ENCODE measurements around the gene LIPC.

LIPC gene

DNA sequence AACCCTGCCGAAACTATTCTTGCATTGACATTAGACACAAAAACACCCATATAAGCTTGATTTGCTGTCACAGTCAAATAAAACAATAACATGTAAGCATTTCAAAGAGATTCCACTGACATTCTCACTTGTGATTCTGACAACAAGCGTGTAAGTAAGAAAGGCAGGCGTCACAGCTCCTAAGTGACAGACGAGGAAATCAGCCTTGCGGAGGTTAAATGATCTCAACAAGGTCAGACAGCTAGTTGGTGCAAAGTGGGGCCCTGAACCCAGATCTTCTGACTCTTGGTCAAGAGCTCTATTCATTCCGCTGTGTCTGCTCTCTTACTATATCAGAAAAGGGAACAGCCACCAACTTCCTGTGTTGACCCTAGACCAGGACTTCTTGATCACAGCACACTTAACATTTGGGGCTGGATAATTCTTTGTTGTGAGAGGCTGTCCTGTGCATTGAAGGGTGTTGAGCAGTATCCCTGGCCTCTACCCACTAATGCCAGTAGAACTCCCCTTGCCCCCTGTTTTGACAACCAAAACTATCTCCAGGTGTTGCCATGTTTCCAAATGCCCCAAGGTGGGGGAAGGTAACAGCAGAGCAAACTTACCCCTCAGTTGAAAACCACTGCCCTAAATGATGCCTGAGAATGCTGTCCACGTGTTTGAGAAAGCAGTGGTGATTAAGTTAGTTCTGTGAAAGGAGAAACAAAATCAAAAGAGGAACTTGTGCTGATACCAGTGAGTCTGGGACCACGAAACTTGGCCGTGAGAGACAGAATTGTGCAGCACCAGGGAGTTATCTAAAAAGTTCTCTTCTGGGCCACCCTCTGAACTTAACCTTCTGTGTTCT lies 86.1 kb downstream of the LIPC start:
- no peak for DNase-seq (ENCODE audit: low spot score)

DNA sequence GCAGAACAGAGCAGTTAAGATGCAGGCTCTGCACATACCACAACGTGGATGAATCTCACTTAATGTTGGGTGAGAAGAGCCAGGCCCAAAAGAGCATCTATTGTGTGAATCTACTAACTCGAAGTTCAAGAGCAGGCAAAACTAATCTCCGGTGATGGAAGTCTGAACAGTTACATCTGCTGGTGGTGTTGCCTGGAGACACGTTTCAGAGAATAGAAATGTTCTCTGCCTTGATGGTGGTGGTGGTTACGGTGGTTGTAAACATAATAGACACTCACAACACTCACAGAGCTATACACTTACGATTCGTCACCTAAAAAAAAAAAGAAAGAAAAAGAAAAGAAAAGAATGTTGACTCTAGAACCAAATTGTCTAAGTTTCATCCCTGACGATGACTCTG lies 86.8 kb downstream of the LIPC start:
- peak; percentile 24 for DNase-seq (ENCODE audit: low spot score)

DNA sequence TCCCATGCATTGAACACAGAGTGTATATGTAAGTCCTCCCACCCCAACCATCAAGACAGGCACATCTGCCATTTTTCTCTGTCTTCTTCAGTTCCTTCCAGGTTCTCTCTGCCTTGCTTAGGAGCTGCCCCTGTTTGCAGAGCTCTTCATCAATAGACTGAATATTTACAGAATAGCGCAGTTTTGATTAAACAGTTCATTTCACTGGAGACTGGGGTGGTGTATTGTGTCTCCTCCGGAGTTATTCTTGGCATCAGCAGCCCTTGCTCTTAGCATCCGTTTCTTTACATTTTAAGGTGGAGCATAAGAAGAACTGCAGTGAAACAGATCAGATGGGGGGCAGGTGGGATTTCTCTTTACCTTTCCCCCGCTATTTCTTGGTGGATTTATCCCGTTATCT lies 87.7 kb downstream of the LIPC start:
- DNase-seq (ENCODE audit: low spot score): no peak

DNA sequence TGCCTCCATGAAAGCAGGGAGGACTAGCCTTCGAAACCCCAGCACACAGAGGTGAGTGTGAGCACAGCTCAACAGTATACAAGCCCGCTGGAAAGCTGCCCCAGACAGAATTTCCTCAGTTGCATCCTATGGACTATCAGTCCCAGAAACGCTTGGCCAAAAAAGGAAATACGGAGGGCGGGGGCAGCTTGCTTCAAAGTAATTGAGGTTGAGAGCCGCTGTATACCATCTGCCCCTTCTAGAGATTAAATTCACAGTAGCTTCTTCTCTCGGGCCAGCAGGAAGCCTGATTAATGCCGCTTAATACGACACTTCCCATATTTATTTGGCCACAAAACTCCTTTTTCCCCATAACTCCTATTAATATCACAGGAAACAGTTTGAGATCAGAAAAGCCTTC lies 88.7 kb downstream of the LIPC start:
- no peak for DNase-seq (ENCODE audit: low spot score)

DNA sequence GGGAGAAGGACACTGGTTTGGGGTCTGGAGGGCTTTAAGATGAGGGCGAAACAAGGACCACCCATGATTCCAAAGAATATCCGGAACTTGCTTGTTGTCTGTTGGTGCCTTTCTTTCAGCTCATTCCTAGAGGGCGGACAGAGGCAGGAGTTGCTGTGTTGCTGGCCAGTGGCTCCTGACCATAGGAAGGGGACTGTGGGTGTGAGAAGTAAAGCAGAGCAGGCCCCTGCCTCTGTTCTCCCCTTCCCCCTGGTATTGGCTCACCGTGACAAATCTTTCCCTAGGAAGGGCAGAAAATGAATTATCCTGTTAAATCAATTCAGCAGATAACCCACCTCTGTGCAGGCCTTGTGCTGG lies 89.1 kb downstream of the LIPC start:
- DNase-seq (ENCODE audit: low spot score): peak; percentile 57

DNA sequence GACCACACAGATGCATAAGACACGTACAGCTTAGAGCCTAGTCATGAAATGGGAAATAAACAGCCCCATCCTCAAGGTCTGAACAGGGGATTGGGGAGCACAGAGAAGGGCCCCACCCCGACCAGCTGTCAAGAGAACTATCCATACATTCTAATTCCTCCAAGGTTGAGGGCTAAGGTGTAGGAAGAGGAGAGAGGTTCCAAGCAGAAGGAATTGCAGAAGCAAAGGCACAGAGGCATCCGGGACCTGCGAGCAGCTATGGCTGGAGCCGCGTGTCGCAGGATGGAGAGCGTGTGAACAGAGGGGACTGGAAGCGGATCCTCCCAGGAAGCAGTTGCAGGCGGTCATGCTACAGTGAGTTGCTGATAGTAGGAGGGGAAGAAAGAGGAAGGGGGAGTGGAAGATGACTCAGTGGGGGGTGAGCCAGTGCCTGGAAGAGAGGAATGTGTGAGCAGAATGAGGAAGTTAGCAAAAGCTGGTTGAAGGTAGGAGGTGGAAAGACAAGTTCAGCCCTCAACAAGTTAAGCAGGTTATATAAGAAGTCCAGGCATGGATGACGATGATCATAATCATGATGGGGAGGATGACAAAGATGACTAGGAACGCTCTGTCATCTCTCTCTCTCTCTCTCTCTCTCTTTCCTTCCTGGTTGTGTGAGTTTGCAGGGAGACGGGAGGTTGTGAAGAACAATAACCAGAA lies 89.7 kb downstream of the LIPC start:
- peak; percentile 65 for DNase-seq (ENCODE audit: low spot score)

DNA sequence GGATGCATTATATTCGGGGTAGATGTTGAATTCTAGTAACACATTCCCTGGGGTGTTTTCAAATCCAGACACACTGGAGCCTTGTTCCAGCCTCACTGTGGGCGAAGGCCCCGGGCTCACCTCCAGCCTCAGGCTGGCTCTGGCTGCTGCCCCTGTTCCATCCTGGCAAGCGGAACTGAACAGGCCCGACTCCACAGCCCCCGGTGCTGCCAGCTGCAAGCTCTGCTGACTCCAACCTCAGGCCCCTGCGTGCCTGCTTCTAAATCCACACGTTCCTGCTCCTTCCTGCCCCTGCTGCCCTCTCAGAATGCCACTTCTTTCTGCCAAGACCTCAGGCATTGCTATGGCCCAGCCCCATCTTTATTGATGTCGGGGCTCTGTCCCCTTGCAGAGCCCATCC lies 90.6 kb downstream of the LIPC start:
- no peak for DNase-seq (ENCODE audit: low spot score)

DNA sequence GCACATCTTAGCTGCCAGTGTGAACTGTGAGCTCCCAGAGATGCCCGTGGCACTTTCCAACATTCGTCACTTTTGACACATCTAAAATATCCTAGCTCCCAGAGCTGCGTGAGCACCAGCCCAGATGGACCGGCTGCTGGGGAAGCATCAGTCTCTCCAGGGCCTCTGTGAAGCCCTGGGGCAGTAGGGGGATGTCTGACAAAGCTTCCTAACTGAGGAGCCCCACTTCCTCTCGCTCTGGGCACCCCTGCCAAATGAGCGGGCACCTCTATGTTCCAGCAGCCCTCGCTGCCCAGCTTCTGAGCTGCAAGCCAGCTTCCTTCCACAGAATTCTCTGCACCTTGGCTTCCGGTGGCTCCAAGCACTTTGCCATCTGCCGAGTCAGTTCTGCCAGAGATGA lies 91.1 kb downstream of the LIPC start:
- no peak for DNase-seq (ENCODE audit: low spot score)

DNA sequence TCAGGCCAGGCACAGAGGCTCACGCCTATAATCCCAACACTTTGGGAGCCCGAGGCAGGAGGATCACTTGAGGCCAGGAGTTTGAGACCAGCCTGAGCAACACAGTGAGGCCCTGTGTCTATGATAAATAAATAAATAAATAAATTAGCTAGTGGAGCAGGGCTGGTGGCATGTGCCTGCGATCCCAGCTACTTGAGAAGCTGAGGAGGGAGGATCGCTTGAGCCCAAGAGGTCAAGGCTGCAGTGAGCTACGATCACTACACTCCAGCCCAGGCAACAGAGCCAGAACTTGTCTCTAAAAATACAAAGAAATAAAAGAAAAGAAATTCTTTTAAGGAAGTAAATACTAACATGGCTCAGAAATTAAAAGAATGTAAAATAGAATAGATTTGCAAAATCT lies 91.8 kb downstream of the LIPC start:
- DNase-seq (ENCODE audit: low spot score): no peak

DNA sequence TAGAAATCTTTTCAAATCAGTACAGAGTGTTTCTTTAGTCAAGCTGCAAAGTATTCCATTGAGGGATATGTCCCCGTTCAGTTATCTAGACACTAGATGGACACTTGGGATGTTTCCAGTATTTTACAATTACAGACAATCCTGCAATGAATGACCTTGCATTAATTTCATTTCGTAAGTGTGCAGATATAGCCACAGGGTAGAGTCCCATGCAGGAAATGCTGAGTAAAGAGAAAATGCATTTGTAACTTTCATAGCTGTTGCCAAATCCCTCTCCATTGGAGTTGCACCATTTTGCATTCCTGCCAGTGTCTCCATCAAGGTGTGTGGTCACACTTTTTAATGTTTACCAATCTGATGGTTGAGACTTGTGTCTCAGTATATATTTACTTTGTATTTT lies 92.5 kb downstream of the LIPC start:
- no peak for DNase-seq (ENCODE audit: low spot score)

DNA sequence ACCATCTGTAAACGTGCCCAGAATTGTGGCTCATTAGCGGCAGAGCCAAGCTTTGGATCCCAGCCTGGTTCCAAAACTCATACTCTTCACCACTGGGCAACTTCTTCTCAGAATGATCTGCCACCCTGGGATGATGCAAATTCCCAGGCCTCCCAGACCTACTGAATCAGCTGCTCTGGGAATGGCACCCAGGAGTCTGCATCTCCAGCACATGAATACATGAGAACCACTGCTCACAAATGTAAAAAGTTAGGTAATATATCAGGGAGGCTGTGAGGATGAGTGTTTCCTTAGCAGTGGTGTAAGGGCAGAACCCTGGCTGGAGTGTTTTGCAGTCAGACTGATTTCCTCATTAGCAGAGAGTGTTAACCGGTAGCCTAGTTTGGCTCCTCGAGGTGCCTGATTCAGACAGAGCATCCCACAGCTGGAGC lies 94.2 kb downstream of the LIPC start:
- DNase-seq (ENCODE audit: low spot score): no peak

DNA sequence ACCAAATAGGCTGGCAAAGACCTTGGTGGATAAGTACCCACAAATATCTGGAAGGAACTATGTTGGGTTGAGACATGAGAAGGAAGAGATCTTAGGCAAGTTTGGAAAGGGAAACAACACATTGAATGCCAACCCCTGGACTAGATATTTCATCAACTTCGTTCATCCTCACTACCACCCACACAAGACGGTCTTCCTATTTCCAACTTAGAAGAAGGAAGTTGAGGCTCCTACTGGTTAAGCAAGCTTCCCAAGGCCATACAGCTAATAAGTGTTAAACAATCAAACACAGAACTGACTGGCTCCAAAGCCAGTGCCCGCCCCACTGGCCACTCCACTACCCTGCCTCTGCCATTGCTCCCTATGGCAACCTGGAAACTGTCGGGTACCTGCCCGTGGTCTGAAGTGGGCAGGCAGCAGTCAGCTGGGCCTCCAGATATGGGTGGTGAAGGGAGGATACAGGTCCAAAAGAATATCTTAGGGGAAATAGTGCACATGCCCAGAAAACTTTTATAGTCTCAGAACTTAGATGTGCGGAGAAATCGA lies 94.9 kb downstream of the LIPC start:
- DNase-seq (ENCODE audit: low spot score): no peak

DNA sequence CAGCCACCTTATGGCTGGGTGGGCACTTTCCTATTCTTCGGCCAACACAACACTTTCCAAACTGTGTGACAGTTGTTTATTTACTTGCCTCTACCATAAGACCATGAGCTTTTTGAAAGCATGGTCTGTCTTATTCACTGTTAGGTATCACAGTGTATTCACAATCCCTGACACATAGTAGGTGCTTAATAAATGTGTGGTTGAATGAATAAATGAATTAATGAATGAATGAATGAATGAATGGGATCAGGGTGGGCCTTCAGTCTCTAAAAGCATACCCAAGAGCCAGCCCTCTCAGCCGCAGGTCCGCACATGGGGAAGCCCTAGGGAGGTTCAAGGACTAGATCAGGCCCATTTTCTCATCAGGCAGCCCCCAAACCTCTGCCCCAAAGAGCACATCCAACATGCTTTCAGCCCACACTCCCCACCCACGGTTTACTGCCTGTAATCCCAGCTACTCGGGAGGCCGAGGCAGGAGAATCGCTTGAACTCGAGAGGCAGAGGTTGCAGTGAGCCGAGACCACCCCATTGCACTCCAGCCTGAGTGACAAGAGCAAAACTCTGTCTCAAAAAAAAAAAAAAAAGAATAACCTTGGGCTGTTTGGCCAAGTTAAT lies 95.9 kb downstream of the LIPC start:
- no peak for DNase-seq (ENCODE audit: low spot score)

DNA sequence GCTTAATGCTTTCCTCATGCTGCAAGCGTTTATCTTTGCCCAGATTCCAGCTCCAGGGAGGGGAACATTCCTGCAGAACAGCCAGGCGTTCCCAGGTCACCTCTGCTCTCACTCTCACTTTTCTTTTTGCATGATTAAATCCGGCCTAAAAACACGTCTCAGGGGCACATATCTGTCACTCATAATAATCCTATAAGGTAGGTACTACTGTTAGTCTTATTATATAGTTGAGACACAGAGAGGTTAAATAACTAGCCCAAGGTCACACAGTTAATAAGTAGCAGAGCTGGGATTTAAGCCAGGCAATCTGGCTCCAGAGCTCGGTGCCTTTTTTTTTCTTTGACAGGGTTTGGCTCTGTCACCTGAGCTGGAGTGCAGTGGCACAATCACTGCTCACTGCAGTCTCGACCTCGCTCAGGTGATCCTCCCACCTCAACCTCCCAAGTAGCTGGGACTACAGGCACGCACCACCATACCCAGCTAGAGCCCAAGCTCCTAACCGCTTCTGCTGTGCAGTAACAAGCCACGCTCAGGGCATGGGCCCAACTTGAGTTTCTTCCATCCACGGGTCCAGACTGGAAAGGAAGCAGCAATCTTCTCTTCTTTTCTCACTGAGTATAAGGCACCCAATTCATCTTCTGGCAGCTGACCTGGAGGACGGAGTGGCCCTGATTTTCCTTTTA lies 96.5 kb downstream of the LIPC start:
- no peak for DNase-seq (ENCODE audit: low spot score)

DNA sequence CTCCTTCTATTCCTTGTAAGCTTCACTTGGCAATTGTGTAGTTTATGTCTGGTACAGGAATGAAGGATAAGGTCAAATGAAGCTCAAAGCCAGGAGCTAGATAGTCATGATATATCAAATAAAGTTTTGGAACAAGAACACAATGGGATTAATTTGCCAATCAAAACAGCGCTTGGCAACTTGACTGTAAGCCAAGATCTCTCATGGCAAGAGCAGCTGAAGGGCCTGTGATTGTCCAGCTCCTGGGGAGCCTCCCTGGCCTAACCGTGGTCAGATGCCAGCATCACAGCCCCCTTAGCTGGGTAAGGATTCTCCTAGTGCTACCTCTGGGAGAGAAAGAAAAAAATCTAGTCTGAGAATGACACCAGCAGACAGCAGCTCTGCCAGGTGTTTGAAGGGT lies 97.2 kb downstream of the LIPC start:
- no peak for DNase-seq (ENCODE audit: low spot score)

DNA sequence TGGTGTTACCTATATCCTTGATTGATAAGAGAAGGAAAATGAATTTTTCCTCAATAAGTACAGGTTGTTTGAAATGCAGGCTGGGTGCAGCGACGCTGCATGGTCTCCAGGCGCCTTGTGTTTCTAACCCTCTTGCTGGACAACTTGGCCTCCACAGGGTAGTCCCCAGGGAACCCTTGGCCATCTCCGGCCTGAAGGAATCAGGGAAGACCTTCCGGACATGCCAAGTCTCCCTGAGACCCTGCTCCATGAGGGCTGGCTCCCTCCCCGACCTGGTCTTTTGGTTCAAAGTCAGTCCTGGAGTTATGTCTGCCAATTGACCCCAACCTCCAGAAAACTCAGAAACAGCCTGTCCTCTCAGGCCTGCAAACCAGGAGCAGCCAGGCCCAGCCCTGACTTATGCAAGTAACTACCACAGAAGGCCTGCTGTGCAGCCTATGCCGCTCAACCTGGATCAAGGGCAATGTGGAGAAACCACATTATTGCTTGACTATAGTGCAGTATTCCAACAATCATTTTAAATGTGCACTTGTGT lies 98.3 kb downstream of the LIPC start:
- no peak for DNase-seq (ENCODE audit: low spot score)

DNA sequence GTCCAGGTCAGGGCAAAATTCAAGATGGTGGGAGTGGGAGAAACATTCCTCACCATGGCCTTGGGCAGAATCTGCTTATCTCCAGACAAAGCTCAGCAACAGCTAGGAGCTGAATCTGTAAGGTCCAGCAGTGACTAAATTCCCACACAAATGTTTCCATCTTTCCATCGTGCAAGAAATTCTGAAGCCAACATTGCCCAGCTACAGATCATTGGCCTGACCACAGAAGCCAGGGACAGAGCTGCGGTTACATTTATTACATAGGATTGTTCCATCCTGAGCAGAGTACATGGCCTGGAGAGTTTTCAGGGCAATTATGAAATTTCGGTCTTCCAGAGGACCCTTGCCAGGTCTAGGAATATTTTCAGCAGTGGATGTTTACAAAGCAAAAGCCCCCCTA lies 100.3 kb downstream of the LIPC start:
- no peak for DNase-seq (ENCODE audit: low spot score)

DNA sequence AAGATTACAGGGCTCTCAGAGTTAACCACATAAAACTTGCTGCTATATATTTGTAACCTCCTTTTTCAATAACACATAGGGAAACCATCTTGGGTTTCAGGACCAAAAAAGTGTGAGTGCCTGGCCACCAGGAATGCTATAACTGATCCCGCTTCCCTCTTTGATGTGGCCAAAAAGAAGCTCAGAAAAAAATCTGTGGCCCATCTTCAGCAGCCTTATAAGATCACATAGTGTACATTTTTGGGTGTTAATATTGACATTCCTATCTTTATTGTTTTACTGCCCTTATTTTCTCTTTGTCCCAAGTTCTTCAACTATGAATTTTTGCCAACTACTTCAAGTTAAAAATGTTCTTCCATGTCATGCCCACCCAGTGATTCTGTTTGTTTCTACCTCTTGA lies 102.8 kb downstream of the LIPC start:
- no peak for DNase-seq (ENCODE audit: low spot score)

DNA sequence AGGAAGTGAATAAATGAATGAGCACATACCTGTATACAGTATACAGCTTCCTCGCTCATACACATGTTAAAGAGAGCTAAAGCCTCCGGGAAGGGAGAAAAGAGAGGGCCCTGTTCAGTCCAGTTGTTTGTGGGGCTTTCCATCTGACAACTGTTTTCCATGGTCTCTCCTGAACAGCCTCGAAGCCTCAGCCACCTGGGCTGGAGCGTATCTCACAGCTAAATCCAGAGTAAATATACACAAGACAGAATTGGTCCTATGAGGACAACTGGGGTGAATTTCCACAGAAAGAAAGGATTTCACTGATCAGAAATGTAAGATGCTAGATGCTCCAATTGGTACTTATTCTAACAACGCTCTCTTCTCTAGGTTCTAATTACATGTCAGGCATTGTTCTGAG lies 103.5 kb downstream of the LIPC start:
- DNase-seq (ENCODE audit: low spot score): no peak

DNA sequence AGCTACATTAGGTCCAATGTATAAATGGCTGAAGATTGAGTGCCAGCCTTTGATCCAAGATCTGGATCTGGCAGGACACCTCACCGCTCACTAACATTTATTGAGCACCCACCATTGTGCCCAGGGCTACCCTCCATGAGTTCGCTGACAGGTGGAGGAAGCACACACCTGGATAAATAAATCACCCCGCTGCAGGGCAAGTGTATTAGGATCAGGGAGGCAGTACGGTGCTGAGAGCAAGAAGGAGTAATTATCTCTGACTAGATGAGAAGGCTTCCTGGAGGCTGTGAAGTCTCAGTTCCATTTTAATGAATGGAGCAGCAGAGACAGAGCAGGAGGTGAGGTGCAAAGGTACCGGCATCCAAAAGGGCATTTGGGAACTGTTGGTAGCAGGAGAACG lies 104.1 kb downstream of the LIPC start:
- DNase-seq (ENCODE audit: low spot score): no peak

DNA sequence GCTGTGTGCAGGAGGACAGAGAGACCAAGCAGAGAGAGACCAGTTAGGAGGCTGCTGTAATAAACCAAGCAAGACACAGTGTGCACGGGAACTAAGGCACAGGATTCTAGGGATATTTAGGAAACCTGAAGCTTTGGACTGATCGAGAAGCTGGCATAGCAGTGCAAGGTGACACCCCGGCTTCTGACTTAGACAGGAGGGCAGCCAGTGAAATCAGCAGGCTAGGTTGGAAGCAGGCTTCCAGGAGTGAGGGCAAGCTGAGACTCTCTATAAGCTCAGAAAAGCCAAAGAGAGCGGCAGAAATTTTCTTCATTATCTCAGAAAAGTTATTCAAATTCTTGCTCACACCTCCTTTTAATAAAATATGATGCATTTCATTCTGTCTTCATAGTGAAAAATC lies 104.6 kb downstream of the LIPC start:
- DNase-seq (ENCODE audit: low spot score): no peak

DNA sequence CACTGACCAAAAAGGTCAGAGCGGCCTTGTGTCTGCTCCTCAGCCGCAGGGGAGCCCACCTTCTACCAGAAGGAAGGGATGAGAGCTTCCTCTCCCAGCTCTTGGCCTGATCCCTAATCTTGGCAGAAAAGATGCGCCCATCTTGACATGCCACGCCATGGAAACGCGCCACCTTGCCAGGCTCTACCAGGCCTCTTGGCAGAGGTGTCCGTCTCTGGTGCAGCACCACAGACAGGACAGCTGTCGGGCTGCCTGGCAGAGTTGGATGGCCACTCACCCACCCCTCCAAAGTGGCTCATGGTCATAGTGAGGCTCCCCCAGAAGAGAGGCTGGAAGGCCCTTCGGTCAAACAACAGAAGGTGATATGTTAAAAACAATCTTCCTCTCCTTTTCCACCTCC lies 105.2 kb downstream of the LIPC start:
- no peak for DNase-seq (ENCODE audit: low spot score)
